GM21717 (cell line): ENCODE data around the gene CHGA.

Experiments used
- ATAC-seq: cut with Tn5 transposase; IDR thresholded peaks from one replicate; pipeline ENCODE4 v1.9.1; 2021; ENCODE audit warnings: mild to moderate bottlenecking, moderate library complexity; ENCODE audit not compliant: unreplicated experiment

The CHGA gene

DNA sequence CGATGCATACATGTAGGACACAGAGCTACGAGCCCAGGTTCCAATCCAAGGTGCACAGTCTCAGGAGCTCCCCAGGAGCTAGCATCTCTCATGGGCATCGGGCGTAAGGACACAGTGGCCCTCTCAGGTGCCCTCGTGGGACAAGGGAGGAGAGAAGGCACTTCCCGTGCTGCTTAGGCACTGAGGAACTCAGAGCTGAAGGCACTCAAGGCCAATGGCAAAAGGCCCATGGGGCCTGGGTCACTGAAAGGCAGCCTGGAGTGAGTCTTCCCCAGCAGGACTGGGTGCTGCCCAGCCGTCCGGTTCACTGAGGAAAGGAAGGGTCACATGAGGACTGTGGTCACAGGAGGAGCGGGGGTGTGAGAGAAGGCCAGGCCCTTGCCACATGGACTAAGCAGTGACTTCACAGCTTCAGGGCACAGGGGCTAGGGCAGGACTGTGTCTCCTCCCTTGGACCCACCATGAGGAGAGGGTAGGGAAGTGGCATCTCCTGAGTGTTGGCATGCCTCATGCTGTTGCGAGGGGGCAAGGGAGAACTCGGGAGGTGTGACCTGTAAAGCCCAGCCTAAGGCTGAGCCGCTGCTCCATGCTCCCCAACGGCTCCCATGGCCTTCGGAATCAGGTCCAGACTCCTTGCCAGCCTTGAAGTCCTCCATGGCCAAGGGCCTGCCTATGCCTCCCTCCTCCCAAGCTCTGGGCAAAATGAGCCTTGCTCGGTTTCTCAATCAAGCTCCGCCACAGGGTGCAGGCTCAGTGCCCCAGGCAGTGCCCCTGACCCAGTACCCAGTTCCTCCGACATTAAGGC, 51.8 kb downstream of the CHGA start:
- ATAC-seq = no peak

DNA sequence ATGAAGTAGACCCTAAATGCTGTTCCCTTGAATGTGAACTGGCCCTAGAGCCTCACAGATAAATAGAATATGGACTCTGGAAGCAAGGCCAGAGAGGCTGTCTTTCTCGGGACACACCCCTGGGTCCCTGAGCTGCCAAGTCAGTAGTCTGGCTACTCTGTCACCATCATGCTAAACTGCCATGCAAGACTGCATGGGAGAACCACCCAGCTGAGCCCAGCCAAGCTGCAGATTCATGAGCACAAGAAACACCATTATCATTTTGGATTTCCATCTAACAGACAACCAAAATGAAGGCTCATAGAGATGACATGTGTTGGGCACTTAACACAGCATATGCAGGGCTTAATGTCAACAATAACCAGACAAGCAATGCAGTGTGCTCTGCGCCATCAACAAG, 53.3 kb downstream of the CHGA start:
- ATAC-seq = no peak

DNA sequence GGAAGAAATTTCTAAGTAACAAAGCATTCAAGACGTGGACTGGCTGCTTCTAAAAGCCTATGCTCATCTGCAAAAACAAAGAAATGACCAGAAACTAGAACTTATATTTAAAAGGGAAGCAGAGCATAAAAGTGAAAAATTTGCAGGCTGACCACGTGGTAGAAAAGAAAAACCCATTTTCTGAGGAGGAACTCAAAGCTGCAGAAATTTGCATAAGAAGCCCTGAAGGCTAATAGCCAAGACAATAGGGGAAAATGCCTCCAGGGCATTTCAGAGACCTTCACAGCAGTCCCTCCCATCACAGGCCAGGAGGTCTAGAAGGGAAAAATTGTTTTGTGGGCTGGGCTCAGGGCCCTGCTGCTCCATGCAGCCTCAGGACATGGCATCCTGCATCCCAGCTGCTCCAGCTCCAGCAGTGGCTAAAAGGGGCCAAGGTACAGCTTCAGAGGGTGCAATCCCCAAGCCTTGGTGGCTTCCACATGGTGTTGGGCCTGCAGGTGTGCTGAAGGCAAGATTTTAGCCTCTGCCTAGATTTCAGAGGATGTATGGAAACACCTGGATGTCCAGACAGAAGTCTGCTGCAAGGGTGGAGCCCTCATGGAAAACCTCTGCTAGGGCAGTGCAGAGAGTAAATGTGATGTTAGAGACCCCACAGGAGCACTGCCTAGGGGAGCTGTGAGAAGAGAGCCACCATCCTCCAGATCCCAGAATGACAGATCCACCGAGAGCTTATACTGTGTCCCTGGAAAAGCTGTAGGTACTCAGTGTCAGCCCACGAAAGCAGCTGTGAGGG, 55.5 kb downstream of the CHGA start:
- no peak for ATAC-seq

DNA sequence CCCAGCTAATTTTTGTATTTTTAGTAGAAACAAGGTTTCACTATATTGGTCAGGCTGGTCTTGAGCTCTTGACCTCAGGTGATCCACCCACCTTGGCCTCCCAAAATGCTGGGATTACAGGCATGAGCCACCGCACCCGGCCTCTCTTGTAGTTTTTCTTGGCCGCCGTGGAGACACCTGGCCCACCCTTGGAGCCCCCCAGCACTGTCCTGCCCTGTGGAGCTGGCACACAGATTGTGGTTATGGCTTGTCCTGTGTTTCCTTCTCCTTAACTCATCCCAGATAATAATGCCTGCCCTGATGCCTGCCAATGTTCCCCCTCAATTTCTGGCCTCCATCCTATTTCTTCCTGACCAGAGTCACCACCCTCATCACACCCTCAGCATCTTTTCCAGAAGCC, 57.9 kb downstream of the CHGA start:
- no peak for ATAC-seq

DNA sequence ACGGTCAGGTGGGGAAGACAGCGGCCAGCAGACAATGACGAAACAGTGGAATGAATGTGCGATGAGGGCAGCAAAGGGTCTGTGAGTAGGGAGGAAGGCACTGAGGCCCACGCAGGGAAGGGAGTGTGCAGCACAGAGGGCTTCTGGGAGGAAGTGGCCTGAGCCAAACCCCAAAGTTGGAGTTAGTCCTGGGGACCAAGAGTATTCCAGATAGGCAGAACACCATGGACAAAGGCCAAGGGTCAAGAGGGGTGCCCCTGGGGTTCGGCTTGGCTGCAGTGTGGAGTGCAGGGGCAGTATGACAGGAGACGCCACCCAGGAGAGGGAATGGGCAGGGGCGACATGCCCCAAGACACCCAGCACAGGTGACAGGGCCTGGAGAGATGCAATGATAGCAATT, 58.8 kb downstream of the CHGA start:
- no peak for ATAC-seq

DNA sequence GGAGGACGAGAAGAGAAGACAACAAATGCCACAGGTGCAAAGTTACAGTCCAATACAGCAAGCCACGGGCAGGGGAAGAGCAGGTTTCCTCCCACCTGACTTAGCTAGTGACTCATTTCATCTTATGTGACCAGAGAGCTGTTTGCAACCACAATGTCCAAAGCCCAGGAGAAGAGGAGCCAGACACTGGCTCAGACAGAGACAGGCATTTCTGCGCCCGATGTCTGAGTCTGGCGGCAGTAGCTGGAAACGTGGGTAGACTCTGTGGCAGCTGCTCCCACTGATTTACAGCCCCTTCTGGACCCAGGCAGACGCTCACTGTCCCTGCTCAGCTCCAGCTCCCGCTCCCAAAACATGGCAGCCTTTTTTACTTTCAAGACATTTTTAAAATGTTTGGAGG, 60.0 kb downstream of the CHGA start:
- no peak for ATAC-seq

DNA sequence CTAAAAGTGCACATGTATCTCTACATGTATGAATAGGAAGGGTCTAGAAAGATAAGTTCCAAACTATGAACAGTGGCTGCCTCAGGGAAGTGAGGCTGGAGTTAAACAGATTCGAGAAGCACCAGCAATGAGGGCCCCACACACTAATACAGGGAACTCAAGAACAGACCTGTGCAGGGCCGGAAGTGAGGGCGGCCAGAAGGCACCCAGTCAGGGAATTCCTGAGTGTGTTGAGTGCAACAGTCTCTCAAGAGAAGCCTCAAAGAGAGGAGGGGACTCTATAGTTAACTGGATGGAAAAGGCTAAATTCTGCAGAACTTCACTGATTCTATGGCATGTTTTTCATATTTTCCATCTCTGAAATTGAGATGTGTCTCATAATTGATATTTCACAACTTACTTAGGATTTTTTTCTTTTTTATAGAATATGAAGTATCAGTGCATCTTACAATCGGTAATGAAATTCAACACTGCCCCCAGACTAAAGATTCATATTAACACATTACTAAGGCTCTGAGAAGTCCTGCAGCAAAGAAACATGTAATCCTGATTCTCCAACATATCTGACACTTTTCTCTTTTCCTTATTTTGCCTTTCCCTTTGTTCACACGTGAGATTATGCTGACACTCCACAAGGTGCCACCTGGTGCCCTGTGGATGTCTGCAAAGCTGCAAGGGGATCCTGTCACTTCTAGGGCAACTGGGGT, 61.3 kb downstream of the CHGA start:
- ATAC-seq = no peak
